Liver (tissue), 9 donors: ENCODE measurements around the gene OTUB1. TPM values are rescaled to one million over a fixed set of nuclear protein-coding genes. Genes with fewer than 3 reads are reported as not detected.

Experiments used
- DNase-seq: peaks from one replicate; pipeline ENCODE4 v3.0.0-alpha.2; 2017; ENCODE audit warnings: low spot score
- H3K27ac ChIP-seq, 2 donors: one replicate each; pipeline ENCODE4 v1.7.0; 2013; ENCODE audit warnings: inconsistent platforms in 2 of 2, low read length in 2 of 2, control low read depth in 1 of 2, low read depth in 1 of 2, mild to moderate bottlenecking in 1 of 2
- H3K27me3 ChIP-seq, 4 donors: one replicate each; pipeline versions ENCODE4 v1.6.1 to v1.7.0; 2013; ENCODE audit warnings: low read length in 3 of 4, inconsistent platforms in 1 of 4, mild to moderate bottlenecking in 1 of 4, moderate library complexity in 1 of 4; ENCODE audit not compliant: control insufficient read depth in 4 of 4, insufficient read depth in 4 of 4
- H3K36me3 ChIP-seq, 4 donors: one replicate each; pipeline versions ENCODE4 v1.6.1 to v1.7.0; 2013; ENCODE audit warnings: low read length in 3 of 4, mild to moderate bottlenecking in 3 of 4, low read depth in 1 of 4, moderate library complexity in 1 of 4; ENCODE audit not compliant: control insufficient read depth in 4 of 4, insufficient read depth in 3 of 4
- H3K4me1 ChIP-seq, 4 donors: one replicate each; pipeline versions ENCODE4 v1.6.1 to v1.7.0; 2013; ENCODE audit warnings: low read length in 3 of 4, mild to moderate bottlenecking in 3 of 4, moderate library complexity in 1 of 4; ENCODE audit not compliant: control insufficient read depth in 4 of 4, insufficient read depth in 4 of 4
- H3K4me3 ChIP-seq, 3 donors: one replicate each; pipeline versions ENCODE4 v1.6.1 to v1.7.0; 2013; ENCODE audit warnings: low read length in 3 of 3, control low read depth in 1 of 3, low read depth in 1 of 3, mild to moderate bottlenecking in 1 of 3
- H3K9ac ChIP-seq, 2 donors: one replicate each; pipeline ENCODE4 v1.7.0; 2013; ENCODE audit warnings: low read length in 2 of 2, mild to moderate bottlenecking in 2 of 2, moderate library complexity in 2 of 2, control low read depth in 1 of 2, low read depth in 1 of 2
- H3K9me3 ChIP-seq, 4 donors: one replicate each; pipeline versions ENCODE4 v1.6.1 to v1.7.0; 2013; ENCODE audit warnings: low read length in 3 of 4; ENCODE audit not compliant: control insufficient read depth in 4 of 4
- EGR1 ChIP-seq, 2 donors: IDR thresholded peaks; 2 replicates each; pipeline ENCODE4 v1.6.1; 2016 to 2018; ENCODE audit warnings: antibody characterized with exemption in 2 of 2, low read depth in 2 of 2
- FOXA1 ChIP-seq: IDR thresholded peaks from 2 replicates; pipeline ENCODE4 v1.6.1; 2016; ENCODE audit warnings: antibody characterized with exemption
- FOXA2 ChIP-seq: IDR thresholded peaks from 2 replicates; pipeline ENCODE4 v1.6.1; 2016; ENCODE audit warnings: antibody characterized with exemption
- GABPA ChIP-seq, 2 donors: IDR thresholded peaks in 1 of 2; conservative IDR thresholded peaks in 1 of 2; 2 replicates each; pipeline ENCODE4 v1.6.1; 2016; ENCODE audit warnings: antibody characterized with exemption in 2 of 2, mild to moderate bottlenecking in 1 of 2, moderate library complexity in 1 of 2
- HNF4A ChIP-seq, 2 donors: conservative IDR thresholded peaks; 2 replicates each; pipeline ENCODE4 v1.6.1; 2016; ENCODE audit warnings: antibody characterized with exemption in 2 of 2, mild to moderate bottlenecking in 2 of 2
- HNF4G ChIP-seq: IDR thresholded peaks from 2 replicates; pipeline ENCODE4 v1.6.1; 2016; ENCODE audit warnings: antibody characterized with exemption
- JUND ChIP-seq, 2 donors: IDR thresholded peaks; 2 replicates each; pipeline ENCODE4 v1.6.1; 2016; ENCODE audit warnings: antibody characterized with exemption in 2 of 2
- NR2F2 ChIP-seq: IDR thresholded peaks from 2 replicates; pipeline ENCODE4 v1.6.1; 2016; ENCODE audit warnings: antibody characterized with exemption
- RAD21 ChIP-seq, 2 donors: IDR thresholded peaks; 2 replicates each; pipeline ENCODE4 v1.6.1; 2016; ENCODE audit warnings: antibody characterized with exemption in 2 of 2, mild to moderate bottlenecking in 2 of 2
- RXRA ChIP-seq, 2 donors: IDR thresholded peaks; 2 replicates each; pipeline ENCODE4 v1.6.1; 2017 to 2018; ENCODE audit warnings: antibody characterized with exemption in 2 of 2, mild to moderate bottlenecking in 1 of 2
- SP1 ChIP-seq: IDR thresholded peaks from 2 replicates; pipeline ENCODE4 v1.6.1; 2018; ENCODE audit warnings: antibody characterized with exemption, mild to moderate bottlenecking
- TAF1 ChIP-seq: conservative IDR thresholded peaks from 2 replicates; pipeline ENCODE4 v1.6.1; 2016; ENCODE audit warnings: antibody characterized with exemption, mild to moderate bottlenecking
- YY1 ChIP-seq: IDR thresholded peaks from 2 replicates; pipeline ENCODE4 v1.6.1; 2016; ENCODE audit warnings: antibody characterized with exemption, mild to moderate bottlenecking
- WGBS: extraction: QIAGEN DNeasy Blood & Tissue Kit; methylation state at CpG from one replicate; pipeline ENCODE4 v1.1.7; 2013; 5-methylcytosine and 5-hydroxymethylcytosine counted together
- polyA plus RNA-seq, 2 donors: library from polyadenylated mRNA; stranded (reverse) in 1 of 2; unstranded in 1 of 2; fragments of 200-250 nt in 1 of 2; fragments of >200 nt in 1 of 2; fragmentation: Nextera tagmentation in 1 of 2; extraction: Ambion mirVana in 1 of 2; gene quantifications; one replicate each; pipeline versions ENCODE4 v1.2.1 to v1.2.3, GENCODE V29; 2013 to 2015
- total RNA-seq, 2 donors: library from RNA; depleted of rRNA; stranded (reverse); fragments of >200 nt; gene quantifications; one replicate each; pipeline ENCODE4 v1.2.3, GENCODE V29; 2014
- TF ChIP-seq, protein P1 (sequence below): IDR thresholded peaks from 2 replicates; pipeline ENCODE4 v1.6.1; 2016; ENCODE audit warnings: antibody characterized with exemption
- TF ChIP-seq, protein P2 (sequence below): IDR thresholded peaks from 2 replicates; pipeline ENCODE4 v1.6.1; 2016; ENCODE audit warnings: antibody characterized with exemption
- TF ChIP-seq, protein P3 (sequence below): fragments of 150-350 bp; IDR thresholded peaks from 2 replicates; pipeline ENCODE4 v1.5.1; 2017; ENCODE audit warnings: improper control_type of control experiment, low read depth, low read length; ENCODE audit not compliant: missing input control
- TF ChIP-seq, protein P4 (sequence below): IDR thresholded peaks from 2 replicates; pipeline ENCODE4 v1.6.1; 2016; ENCODE audit warnings: antibody characterized with exemption
- donor health status: healthy.
- donor health status: healthy.
- donor health status: healthy.
- donor health status: healthy.
- donor health status: healthy.

The OTUB1 gene
- total and polyA plus RNA-seq, 4 donors: 18.8 to 44.6 (median 28.5) TPM

DNA sequence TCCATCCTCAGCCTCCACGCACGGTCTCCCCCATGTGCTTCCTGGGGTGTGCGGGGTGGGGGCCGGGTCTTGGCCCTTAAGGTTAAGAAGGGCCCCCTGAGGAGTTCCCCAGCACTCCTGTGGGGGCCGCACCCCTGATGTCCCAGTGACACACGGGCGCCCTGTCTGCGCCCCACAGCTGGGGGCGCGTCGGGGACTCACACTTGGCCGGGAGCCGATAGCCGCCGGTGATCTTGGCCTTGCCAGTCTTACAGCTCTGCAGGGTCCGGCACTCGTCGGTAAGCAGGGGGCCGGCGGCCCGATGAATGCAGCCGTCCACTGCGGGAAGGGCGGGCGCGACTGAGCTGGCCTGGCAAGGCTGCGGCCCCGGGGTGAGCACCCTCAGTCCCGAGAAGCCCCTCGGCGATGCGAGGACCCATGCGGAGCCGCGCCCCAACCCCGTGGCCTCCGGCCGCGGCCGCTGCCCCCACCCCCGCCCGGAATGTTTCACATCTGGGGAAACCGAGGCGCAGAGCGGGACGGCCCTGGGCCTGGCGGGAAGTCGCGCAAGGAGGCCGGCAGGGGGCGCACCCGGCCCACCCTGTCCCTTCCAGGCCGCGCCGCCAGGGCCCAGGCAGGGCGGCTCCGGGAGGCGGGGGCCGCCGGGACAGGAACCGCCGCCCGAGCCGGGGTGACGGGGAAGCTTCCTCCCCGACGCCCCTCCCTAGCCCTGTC lies 13.9 kb downstream of the OTUB1 start:
- Histone ChIP-seq H3K4me3 (peak overlapping the region in 1 of 3 donors; percentile 30), H3K4me1 (peaks cover 2 to 34% (median 5%) of the 10 kb centered on the region in 4 donors), H3K36me3 (peaks cover 2 to 28% (median 9%) of the 10 kb centered on the region in 4 donors), H3K9ac (no peak overlapping the region), H3K27me3 (no peaks in the 10 kb centered on the region), H3K9me3 (no peaks in the 10 kb centered on the region), H3K27ac (no peak overlapping the region)
- peak; percentile 79 for DNase-seq
- TF ChIP-seq HNF4A (conservative IDR thresholded peaks at IDR 0.05) (no peak), YY1 (no peak), RXRA (IDR thresholded peaks at IDR 0.05) (no peak), EGR1 (IDR thresholded peaks at IDR 0.05; ENCODE audit: low read depth in 2 of 2) (no peak), TAF1 (no peak), FOXA1 (no peak), GABPA (IDR thresholded peaks at IDR 0.05 in 1 of 2, conservative IDR thresholded peaks at IDR 0.05 in 1 of 2) (no peak), RAD21 (IDR thresholded peaks at IDR 0.05) (peak in 1 of 2 donors; percentile 73), FOXA2 (no peak)
- TF ChIP-seq, protein P1, sequence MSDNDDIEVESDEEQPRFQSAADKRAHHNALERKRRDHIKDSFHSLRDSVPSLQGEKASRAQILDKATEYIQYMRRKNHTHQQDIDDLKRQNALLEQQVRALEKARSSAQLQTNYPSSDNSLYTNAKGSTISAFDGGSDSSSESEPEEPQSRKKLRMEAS: no peak
- TF ChIP-seq, protein P2, sequence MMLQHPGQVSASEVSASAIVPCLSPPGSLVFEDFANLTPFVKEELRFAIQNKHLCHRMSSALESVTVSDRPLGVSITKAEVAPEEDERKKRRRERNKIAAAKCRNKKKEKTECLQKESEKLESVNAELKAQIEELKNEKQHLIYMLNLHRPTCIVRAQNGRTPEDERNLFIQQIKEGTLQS: no peak
- TF ChIP-seq, protein P3, sequence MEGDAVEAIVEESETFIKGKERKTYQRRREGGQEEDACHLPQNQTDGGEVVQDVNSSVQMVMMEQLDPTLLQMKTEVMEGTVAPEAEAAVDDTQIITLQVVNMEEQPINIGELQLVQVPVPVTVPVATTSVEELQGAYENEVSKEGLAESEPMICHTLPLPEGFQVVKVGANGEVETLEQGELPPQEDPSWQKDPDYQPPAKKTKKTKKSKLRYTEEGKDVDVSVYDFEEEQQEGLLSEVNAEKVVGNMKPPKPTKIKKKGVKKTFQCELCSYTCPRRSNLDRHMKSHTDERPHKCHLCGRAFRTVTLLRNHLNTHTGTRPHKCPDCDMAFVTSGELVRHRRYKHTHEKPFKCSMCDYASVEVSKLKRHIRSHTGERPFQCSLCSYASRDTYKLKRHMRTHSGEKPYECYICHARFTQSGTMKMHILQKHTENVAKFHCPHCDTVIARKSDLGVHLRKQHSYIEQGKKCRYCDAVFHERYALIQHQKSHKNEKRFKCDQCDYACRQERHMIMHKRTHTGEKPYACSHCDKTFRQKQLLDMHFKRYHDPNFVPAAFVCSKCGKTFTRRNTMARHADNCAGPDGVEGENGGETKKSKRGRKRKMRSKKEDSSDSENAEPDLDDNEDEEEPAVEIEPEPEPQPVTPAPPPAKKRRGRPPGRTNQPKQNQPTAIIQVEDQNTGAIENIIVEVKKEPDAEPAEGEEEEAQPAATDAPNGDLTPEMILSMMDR: peak; percentile 83
- 16% methylated on average over 67 of the region's 67 CpGs for WGBS

DNA sequence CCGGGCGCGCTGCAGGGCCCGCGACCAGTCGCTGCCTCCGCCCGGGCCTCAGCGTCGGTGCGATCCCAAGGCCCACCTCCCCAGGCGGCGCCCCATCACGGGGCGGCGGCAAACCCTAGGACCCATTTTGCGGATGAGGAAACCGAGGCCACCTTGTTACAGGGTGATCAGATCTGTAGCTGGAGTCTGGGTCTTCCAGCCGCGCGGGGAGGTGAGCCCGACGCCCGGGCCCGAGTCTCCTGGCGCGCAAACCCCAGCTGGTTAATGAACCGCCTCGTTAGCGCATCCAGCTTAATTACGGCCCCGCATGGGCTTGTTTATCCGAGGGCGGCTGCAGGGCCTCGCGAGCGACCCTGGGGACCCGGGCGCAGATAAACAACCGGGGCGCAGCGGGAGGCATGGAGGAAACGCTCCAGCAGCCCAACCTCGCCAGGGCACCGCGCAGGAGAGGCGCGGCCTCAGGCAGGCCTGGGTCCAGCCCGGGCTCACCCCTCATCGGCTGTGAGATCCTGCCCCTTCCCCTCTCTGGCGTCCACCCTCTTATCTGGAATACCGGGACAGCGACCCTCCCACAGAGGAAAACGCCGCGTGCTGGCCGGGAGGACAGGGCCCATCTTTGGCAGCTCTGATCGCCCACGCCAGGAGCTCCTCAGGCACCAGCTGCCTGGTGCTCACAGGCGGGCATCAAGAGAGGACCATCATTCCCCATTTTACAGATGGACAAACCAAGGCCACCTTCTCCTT lies 14.7 kb downstream of the OTUB1 start:
- DNase-seq: no peak
- Histone ChIP-seq H3K9ac (no peak overlapping the region), H3K36me3 (peaks cover 2 to 23% (median 8%) of the 10 kb centered on the region in 4 donors), H3K27me3 (no peaks in the 10 kb centered on the region), H3K27ac (no peak overlapping the region), H3K4me1 (peaks cover 2 to 34% (median 5%) of the 10 kb centered on the region in 4 donors), H3K9me3 (no peaks in the 10 kb centered on the region), H3K4me3 (peak overlapping the region in 1 of 3 donors; percentile 30)
- TF ChIP-seq FOXA1 (no peak), YY1 (no peak), NR2F2 (no peak), JUND (IDR thresholded peaks at IDR 0.05) (no peak), GABPA (IDR thresholded peaks at IDR 0.05 in 1 of 2, conservative IDR thresholded peaks at IDR 0.05 in 1 of 2) (no peak), SP1 (no peak), HNF4G (no peak), TAF1 (no peak)
- TF ChIP-seq, protein P1: no peak
- TF ChIP-seq, protein P4, sequence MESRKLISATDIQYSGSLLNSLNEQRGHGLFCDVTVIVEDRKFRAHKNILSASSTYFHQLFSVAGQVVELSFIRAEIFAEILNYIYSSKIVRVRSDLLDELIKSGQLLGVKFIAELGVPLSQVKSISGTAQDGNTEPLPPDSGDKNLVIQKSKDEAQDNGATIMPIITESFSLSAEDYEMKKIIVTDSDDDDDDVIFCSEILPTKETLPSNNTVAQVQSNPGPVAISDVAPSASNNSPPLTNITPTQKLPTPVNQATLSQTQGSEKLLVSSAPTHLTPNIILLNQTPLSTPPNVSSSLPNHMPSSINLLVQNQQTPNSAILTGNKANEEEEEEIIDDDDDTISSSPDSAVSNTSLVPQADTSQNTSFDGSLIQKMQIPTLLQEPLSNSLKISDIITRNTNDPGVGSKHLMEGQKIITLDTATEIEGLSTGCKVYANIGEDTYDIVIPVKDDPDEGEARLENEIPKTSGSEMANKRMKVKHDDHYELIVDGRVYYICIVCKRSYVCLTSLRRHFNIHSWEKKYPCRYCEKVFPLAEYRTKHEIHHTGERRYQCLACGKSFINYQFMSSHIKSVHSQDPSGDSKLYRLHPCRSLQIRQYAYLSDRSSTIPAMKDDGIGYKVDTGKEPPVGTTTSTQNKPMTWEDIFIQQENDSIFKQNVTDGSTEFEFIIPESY: no peak
- TF ChIP-seq, protein P3: no peak
- TF ChIP-seq, protein P2: no peak
- 34% methylated on average over 60 of the region's 60 CpGs for WGBS
